HG03432 (cell line): ENCODE data around the gene MRPL52.
A peak's percentile ranks its signal among the peaks of the same experiment; 100 is the strongest.
"Not testable (repeated sequence)": the region's sequence is repeated elsewhere in the genome, so short reads cannot be mapped to it uniquely, and the experiment has no call there.

Source experiments
- ATAC-seq: cut with Tn5 transposase; IDR thresholded peaks from one replicate; pipeline ENCODE4 v1.9.1; 2021; ENCODE audit warnings: mild to moderate bottlenecking, moderate library complexity; ENCODE audit not compliant: unreplicated experiment

MRPL52 gene

DNA sequence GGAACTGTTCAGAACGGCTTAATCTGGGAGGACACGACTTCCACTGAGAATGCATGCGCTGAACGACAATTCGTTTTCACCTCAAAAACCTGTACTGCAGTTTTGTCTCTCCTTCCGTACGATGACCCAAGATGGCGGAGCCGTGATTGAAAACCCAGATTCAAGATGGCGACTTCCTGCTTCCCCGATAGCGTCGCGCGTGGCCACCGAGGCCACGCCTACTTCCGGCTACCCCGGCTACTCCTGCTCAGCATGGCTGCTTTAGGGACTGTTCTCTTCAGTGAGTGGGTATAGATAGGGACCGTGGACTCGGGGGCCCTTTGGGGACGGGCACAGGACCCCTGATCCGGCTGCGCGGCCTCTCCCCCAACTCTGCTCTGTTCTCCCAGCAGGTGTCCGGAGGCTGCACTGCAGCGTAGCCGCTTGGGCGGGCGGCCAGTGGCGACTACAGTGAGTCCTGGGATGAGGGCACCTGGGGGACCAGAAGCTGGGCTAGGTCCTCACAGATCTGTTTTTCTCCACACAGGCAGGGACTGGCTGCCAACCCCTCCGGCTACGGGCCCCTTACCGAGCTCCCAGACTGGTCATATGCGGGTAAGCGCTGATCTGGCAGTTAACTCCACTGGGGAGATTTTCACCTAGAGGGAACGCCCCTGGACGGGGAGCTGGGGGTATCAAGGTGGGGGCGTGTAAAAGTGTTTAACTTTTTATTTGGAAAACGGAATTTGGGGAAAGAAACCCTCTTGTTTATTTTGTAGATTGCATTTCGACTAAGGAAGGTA is at the start of gene MRPL52:
MRPL52 (plus strand) TSS at position 227 of the 782 bp plus-strand sequence; CDS start at position 253, 26 bp downstream.
- ATAC-seq, result peak; percentile 80

DNA sequence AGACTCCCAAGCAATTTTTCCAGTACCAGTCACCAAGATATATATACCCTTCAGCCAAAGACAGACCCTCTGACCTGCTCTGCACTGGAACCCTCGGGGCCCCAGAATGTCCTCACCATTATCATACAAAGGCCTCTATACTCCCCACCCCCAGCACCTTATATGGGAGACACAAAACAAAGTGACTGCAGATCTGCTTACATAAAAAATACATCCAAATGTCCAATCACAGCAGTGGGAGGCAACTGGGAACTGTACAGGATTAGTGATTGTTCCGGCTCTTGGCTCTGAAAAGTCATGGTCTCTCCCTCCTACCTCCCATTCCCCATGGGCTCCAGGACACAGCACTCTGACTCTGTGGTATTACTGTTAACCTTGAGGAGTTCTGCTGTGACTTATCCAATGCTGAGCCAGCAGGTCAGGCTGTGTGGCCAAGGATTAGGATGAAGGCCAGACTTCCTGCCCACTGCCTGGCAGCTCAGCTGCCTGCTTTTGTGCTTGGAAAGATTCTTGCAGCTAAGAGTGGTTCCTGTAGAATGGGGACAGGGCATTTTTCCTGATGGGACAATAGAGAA is 49.5 kb upstream of the MRPL52 start:
- ATAC-seq, result no peak

GRCh38 chr14:22780941-22781300 is 48.8 kb upstream of the MRPL52 start:
- ATAC-seq, result no peak

GRCh38 chr14:22781301-22781991 is 48.2 kb upstream of the MRPL52 start:
- ATAC-seq, result no peak

DNA sequence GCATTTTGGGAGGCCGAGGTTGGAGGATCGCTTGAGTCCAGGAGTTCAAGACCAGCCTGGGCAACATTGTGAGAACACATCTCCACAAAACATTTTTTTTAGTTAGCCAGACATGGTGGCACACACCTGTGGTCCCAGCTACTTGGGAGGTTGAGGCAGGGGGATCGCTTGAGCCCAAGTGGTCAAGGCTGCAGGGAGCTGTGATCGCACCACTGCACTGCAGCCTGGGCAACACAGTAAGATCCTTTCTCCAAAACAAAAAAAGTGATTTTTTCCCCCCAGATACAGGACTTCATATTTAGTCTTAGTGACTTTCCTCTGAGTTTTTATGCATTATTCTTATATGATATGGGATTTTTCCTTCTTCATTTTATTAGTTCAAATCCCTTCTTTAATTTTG is 43.0 kb upstream of the MRPL52 start:
- no peak for ATAC-seq

DNA sequence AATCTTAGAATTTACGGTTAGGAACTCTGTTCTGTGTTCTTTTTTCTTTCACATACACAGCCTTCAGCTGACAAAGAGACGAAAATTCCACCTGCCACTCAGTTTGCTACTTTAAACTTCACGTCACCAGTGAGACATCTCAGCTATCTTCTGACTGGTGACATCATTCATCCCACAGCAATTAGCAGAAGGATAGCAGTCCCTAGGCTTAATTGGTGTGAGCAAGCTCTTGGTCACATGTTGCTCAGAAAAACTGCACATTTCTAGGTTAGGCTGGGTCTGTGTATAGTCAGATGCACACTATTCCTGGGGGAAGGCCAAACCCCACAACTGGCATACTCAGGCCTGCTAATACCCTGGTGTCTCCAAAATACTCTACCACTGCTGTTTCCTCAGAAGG is 38.4 kb upstream of the MRPL52 start:
- no peak for ATAC-seq

DNA sequence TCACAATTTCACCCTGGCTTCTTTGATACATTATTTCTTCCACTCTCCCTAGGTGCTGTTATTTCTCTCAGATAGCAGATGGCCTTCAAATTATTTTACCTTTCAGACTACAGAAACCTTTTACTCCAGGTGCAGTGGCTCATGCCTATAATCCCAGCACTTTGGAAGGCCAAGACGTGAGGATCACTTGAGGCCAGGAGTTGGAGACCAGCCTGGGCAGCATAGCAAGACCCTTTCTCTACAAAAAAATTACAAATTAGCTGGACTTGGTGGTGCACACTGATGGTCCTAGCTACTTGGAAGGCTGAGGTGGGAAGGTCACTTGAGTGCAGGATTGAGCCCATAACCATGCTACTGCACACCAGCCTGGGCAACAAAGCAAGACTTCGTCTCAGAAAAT is 37.5 kb upstream of the MRPL52 start:
- ATAC-seq, result no peak

GRCh38 chr14:22793550-22793949 is 36.1 kb upstream of the MRPL52 start:
- ATAC-seq, result not testable (repeated sequence)

- no peak for ATAC-seq
Observed at GRCh38 chr14:22793976-22794375, 35.7 kb upstream of the MRPL52 start.

- peak; percentile 41 for ATAC-seq
Observed at GRCh38 chr14:22794551-22794951, 35.1 kb upstream of the MRPL52 start.

DNA sequence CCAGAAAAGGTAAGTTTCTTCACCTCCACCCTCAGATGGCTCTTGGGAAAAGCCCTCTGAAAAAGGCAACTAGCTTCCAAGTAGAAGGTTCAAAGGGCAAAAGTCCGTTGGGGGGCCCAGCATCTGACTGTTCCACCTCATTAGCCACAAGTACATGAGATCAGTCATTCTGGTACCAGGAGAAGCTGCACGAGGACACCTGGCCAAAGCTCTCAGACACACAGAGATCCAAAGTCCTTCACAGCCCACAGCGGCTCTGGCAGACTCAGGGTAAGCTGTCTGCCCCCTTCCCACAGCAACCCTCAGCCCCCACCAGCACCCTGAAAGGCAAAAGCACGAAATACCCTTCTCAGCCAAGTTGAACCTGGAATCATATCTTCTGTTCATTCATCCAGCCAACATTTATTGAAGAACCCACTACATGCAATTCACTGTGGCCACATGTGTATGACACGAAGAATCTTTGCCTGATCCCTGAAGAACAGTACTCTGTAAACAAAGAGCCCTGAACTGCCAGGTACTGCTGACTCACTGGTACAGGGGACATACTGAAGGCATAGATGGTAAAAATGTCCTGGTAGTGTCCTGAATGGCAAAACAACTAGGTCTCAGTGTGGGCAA is 33.5 kb upstream of the MRPL52 start:
- peak; percentile 64 for ATAC-seq

GRCh38 chr14:22797017-22797917 is 32.4 kb upstream of the MRPL52 start:
- ATAC-seq, result no peak

DNA sequence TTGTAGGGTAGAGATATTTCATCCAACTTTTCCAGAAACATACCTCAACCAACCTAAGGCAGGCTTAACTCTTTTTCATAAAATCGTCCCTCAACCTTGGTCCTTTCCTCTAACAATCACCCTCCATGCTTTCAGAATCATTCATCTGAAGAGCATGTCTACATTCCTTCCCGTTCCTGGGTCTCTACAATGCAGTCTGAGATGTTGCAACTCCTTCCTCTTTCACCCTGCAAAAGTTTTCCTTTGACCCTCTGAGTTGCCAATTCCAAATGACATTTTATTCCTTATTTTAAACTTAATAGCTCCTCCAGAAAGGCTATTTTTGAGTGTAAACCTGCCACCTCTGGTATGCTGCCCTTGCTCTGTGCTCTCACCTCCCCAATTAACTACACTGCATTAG is 31.2 kb upstream of the MRPL52 start:
- ATAC-seq, result no peak

DNA sequence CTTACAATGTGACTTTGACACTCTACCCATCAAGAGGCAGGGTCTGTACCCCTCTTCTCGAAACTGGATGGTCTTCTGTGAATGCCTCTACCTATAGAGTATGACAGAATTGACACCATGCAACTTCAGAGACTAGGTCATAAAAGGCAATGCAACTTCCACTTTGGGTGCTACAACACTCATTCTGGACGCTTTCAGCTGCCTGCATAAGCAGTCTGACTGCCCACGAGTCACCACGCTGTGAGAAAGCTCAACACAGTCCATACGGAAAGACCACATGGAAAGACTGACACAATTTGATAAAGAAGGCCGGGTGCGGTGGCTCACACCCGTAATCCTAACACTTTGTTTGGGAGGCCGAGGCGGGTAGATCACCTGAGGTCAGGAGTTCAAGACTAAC is 29.3 kb upstream of the MRPL52 start:
- no peak for ATAC-seq

DNA sequence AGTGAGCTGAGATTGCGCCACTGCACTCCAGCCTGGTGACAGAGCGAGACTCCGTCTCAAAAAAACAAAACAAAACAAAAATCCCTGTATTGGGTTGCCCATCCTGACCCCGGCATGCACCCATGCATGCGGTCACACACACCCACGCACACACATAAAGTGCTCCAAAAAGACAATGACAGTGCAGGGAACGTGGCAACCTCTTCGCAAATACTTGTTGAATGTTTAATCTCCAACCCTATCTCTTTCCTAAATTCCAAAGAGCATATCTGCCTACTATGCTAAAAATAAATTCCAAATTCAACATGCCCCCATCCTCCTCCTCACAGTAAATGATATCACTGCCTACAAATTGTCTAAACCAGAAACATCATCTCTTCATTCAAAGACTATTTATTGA is 28.0 kb upstream of the MRPL52 start:
- ATAC-seq, result no peak

DNA sequence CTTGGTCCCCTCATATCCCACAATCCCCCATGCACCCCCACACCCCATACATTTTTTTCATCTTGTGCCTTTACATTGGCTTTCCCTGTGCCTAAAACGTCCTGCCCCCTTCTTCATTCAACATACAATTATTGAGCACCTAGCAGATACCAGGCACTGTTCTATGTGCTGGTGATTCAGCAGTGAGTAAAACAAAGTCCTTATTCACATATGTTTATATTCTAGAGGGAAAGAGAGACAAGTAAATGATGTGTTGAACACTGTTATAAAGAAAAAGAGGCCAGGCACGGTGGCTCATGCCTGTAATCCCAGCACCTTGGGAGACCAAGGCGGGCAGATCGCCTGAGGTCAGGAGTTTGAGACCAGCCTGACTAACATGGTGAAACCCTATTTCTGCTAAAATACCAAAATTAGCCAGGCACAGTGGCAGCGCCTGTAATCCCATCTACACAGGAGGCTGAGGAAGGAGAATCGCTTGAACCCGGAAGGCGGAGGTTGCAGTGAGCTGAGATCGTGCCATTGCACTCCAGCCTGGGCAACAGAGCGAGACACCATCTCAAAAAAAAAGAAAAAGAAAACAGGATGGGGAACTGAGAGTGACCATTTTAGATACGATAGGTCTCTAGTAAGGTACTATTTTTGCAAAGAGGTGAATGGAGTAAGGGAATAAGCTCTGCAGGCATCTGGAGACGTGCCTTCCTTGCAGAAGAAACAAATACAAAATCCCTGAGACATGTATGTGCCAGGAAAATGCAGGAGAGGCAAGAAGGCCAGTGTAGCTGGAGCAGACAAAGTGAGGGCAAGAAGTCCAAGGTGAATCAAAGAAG is 26.6 kb upstream of the MRPL52 start:
- ATAC-seq, result peak; percentile 64

- ATAC-seq, result peak; percentile 52
Observed at GRCh38 chr14:22803687-22803974, 26.1 kb upstream of the MRPL52 start.

- ATAC-seq, result not testable (repeated sequence)
Observed at GRCh38 chr14:22805235-22805634, 24.5 kb upstream of the MRPL52 start.

DNA sequence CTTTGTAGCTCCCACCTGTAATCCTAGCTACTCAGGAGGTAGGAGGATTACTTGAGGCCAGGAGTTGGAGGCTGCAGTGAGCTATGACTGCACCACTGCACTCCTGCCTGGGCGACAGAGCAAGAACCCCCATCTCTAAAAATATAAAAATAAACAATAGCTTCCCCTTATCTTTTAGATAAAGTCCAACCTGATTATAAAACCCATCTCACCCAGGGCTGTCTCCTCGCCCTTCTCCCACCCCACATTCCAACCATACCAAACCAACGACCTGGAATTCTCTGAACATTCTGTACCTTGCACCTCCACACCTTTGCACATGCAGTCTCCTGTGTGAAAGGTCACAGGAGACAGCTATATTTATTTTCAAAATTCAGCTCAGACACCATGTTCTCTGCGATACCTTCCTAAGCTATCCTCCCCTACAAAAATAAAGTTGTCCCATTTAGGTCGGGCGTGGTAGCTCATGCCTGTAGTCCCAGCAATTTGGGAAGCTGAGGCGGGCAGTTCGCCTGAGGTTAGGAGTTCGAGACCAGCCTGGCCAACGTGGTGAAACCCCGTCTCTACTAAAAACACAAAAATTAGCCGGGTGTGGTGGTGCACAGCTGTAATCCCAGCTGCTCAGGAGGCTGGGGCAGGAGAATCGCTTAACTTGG is 22.1 kb upstream of the MRPL52 start:
- ATAC-seq, result no peak
